GM12892 (cell line): ENCODE measurements around the gene NPHP1.
A peak's percentile ranks its signal among the peaks of the same experiment; 100 is the strongest.
"Not testable (repeated sequence)": the region's sequence is repeated elsewhere in the genome, so short reads cannot be mapped to it uniquely, and the experiment has no call there.

Experiments used
- DNase-seq: peaks from one replicate; pipeline ENCODE4 v3.0.0; 2011; ENCODE audit not compliant: insufficient read length
- FAIRE-seq: peaks from 2 replicates; lab custom pipeline; 2011; peaks lifted over from hg19 to GRCh38; lab: Jason Lieb, UNC
- POLR2A ChIP-seq: IDR thresholded peaks from 2 replicates; pipeline ENCODE4 v1.6.1; 2011; ENCODE audit warnings: low read depth, low read length, control low read depth
- POLR2AphosphoS5 ChIP-seq: IDR thresholded peaks from 2 replicates; pipeline ENCODE4 v1.6.1; 2011; ENCODE audit warnings: low read depth, low read length, control low read depth
- TAF1 ChIP-seq: IDR thresholded peaks from 2 replicates; pipeline ENCODE4 v1.6.1; 2011; ENCODE audit warnings: low read depth, mild to moderate bottlenecking, control low read depth, low read length, borderline replicate concordance

NPHP1 gene

DNA sequence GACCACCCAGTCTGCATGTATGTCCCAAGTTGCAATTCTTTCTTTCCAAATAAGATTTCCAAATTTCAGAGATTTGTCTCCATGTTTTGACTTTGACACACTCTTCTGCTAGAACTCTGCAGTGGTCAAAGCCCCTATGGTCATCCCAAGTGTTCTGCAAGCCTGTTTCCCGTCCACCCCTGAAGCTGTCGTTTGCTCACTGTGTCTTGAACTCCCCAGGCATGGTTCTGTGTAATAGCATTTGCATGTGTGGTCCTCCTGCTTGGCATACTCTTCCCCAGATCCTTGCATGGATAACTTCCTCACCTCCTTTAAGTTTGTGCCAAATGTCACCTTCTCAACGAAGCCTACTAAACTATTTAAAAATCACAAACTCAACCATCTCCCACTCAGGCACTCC lies 11.4 kb upstream of the NPHP1 start:
- TF ChIP-seq POLR2A (no peak), POLR2AphosphoS5 (no peak), TAF1 (no peak)
- DNase-seq (no peak), FAIRE-seq (no peak)

DNA sequence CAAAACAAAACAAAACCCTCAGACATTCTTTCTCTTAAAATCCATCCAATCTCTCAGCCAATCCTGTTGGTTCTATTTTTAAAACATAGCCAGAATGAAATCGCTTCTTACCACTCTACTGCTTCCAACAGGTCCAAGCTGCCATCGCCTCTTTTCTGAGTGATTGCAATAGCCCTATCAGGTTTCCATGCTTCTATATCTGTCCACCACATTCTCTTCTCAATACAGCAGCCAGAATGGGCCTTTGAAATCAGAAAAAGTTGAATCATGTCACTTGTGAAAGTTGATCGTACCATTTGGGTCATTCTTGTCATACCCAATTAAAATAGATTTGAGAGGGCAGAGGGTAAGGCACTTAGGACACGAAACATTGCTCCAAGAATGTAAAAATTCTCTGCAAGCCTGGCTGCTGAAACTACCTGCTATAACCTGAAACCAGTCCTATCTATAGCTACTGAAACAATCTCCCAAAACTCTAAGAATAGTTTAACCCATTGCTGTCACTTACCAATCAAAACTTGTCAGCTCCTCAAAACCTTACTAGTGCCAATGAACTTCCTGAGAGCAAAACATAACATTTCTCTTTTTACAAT lies 10.8 kb upstream of the NPHP1 start:
- DNase-seq: no peak
- no peak for TF ChIP-seq TAF1
- TF ChIP-seq POLR2A: no peak
- TF ChIP-seq POLR2AphosphoS5: no peak

DNA sequence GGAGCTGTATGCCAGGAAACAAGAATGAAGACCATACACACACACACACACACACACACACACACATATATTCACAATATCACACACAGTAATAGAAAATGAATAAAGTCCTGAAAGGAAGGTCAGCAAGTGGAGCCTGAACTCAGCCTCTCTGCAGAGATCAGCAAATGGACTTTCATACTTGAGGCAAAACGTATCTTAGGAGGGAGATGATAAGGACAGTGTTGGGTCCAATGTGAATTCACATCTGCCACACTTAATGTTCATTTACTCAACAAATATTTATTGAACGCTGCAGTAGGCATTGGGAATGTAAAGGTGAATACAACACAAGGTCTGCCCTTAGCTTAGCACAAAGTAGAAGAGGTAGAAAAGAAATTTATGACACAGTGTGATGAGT lies 10.3 kb upstream of the NPHP1 start:
- no peak for DNase-seq
- FAIRE-seq: no peak
- no peak for TF ChIP-seq POLR2AphosphoS5
- no peak for TF ChIP-seq TAF1
- no peak for TF ChIP-seq POLR2A

More for the DNA sequence above, 10.8 kb upstream of the NPHP1 start:
- no peak for FAIRE-seq

DNA sequence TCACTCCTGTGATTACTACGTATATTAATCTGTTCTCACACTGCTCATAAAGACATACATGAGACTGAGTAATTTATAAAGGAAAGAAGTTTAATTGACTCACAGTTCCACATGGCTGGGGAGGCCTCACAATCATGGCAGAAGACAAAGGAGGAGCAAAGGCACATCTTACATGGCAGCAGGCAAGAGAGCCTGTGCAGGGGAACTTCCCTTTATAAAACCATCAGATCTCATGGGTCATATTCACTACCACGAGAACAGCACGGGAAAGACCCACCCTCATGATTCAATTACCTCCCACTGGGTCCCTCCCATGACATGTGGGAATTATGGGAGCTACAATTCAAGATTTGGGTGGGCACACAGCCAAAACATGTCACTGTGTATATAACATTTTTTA lies 8.7 kb upstream of the NPHP1 start:
- DNase-seq, FAIRE-seq: not testable (repeated sequence)

DNA sequence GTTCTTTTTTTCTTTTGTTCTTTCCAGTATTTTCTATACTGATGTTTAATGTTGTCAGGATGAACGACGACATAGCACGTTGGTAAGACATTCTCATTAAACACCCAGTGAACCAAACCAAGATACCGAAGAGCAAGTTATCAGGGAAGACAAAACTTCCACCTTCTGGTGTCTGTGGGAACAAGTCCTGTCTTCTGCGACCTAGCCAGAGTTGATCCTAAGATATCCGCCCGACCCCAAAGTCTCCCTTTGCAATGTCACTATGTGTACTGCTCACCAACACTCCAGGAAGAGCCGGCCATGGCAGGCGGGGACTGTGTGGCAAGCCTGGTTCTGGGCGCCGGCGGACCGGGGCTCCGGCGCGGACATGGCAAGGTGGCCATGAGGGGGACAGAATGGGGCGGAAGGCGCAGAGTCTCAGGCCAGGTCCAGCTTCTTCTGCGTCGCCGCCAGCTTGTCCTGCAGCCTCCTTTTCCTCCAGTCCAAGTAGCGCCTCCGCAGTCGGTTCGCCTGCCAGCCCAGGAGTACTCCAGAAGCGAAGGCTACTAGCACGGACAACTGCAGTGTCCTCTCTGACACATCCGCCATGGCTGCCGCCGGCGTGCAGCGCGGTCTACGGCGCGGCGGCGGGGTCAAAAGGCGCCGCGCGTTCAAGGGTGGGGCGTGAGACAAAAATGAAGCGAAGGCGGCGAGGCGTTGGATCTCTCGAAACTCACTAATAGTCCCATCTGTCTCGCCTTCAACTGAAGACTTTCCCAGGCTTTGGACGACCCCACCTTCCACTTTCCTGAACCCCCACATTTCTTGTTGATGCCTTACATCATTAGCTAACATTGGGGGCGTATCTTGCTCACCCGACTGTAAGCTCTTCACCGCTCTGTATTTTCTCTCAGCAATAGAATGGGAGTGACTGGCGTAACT lies 7.4 kb upstream of the NPHP1 start, which contains the start of gene MTLN:
MTLN (minus strand) TSS at position 610 of the 921 bp plus-strand sequence; CDS start at position 588, 22 bp downstream.
- DNase-seq: peak; percentile 63
- FAIRE-seq: peak; percentile 96

DNA sequence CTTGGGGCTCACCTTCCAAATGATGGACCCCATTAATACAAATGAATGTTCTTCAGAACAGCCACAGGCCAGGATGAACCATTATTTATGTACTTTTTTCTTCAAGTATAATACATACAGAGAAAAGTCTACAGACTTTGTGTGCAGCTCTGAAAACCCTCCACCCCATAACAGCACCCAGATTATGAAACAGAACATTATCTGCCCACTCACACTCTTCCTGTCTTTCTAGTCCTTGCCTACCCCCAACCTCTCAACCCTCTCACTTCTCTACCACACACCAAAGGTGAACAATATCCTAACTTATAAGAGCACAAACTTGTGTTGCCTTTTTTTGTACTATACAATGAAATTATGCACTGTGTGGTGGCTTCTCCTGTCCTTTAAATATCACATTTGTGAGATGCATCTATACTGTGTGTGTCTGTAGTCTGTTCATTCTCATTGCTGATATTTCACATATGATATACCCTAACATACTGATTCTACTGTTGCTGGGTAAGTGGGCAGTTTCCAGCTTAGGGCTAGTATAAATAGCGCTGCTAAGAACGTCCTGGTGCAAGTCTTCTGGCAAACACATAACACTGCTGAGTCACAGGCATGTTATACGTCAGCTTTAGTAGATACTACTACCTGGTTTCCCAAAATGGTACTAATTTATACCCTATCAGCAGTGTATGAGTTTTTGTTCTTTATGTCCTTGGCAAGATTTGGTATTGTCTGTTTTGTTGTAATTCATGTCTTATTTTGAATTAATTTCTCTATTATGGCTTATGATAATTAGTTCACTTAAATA lies 1.0 kb upstream of the NPHP1 start:
- FAIRE-seq (no peak), DNase-seq (no peak)
- TF ChIP-seq POLR2AphosphoS5 (no peak), TAF1 (no peak), POLR2A (no peak)

More for the DNA sequence above, 7.4 kb upstream of the NPHP1 start, which contains the start of gene MTLN:
- TF ChIP-seq POLR2AphosphoS5: peak; percentile 93
- TF ChIP-seq POLR2A: peak; percentile 92
- peak; percentile 83 for TF ChIP-seq TAF1

DNA sequence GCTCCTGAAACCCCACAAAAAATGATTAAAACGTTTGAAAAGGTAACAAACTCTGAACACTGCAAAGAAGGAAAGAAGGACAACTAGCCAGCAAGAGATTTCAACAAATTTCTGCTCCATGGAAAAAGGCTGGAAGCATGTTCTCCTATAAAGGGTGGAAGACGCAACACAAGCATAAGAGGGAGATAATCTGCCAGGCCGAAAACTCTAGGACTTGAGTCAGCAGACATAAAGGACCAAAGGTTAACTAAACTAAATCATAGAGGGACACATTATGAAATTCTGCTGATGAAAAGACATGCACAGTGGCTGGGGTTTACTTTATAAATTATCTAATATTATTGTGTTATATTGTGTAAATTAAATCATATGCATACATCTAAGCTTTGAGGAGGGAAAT lies 6.8 kb downstream of the NPHP1 start:
- FAIRE-seq (no peak), DNase-seq (no peak)
- TF ChIP-seq POLR2AphosphoS5 (no peak), TAF1 (no peak), POLR2A (no peak)

DNA sequence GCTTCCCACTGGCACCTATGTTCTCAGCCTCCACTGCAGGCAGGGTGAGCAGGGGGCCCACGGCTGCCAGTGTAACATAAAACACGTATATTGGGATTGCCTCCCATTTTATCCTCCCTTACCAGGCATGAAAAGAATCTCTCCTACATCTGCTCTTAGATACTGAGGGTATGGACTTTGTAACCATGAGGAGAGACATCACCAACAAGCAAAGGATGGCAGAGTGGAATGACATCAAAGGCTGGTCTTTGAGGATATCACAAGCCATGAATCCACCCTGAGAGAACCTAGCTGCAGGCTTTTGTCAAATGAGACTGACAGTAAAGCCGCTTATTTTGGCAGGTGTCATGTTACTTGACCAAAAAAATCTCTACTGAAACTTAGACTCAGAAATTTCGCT lies 7.4 kb downstream of the NPHP1 start:
- DNase-seq (no peak), FAIRE-seq (no peak)
- TF ChIP-seq TAF1: no peak
- TF ChIP-seq POLR2A: no peak
- TF ChIP-seq POLR2AphosphoS5: no peak

DNA sequence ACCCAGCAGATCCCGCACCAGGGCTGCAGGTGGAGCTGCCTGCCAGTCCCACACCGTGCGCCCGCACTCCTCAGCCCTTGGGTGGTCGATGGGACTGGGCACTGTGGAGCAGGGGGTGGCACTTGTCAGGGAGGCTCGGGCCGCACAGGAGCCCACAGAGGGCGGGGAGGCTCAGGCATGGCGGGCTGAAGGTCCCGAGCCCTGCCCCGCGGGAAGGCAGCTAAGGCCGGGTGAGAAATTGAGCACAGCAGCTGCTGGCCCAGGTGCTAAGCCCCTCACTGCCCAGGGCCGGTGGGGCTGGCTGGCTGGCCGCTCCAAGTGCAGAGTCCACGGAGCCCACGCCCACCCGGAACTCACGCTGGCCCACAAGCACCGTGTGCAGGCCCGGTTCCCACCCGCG lies 14.6 kb downstream of the NPHP1 start:
- DNase-seq, FAIRE-seq: not testable (repeated sequence)

DNA sequence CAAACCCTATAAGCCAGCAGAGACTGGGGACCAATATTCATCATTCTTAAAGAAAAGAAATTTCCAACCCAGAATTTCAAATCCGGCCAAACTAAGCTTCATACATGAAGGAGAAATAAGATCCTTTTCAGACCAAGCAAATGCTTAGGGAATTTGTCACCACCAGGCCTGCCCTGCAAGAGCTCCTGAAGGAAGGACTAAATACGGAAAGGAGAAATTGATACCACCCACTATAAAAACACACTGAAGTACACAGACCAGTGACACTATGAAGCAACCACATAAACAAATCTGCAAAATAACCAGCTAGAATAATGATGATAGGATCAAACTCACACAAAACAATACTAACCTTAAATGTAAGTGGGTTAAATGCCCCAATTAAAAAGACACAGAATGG lies 22.4 kb downstream of the NPHP1 start:
- no peak for DNase-seq
- FAIRE-seq: no peak
- TF ChIP-seq POLR2A (no peak), POLR2AphosphoS5 (no peak), TAF1 (no peak)

DNA sequence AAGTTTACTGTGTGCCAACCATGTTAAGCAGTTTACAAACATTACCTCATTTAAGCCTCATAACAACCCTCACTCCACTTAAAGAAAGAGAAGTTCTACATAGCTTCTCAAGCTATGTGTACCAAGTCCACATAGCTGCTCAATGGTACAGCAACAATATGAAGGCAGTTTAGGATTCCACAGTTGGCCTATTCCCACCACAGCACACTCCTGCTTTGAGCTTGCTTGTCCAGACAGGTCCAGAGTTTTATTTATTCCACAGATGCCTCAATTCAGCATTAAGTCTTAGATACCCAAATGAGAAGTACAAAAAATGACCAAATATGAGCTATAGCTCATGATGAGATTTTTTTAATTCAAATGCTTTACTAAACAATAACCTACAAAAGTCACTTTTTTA lies 24.8 kb downstream of the NPHP1 start:
- TF ChIP-seq POLR2AphosphoS5: no peak
- TF ChIP-seq POLR2A: no peak
- no peak for TF ChIP-seq TAF1
- FAIRE-seq (no peak), DNase-seq (no peak)
